K562 (cell line): Measurements from ENCODE around the gene GFI1. TPM values are rescaled to one million over a fixed set of nuclear protein-coding genes. Genes with fewer than 3 reads are reported as not detected.
"Not testable (repeated sequence)": the region's sequence is repeated elsewhere in the genome, so short reads cannot be mapped to it uniquely, and the experiment has no call there.

ENCODE experiments used
- ATAC-seq: fragments of 200-7000 bp; cut with Tn5 transposase; 3 replicates; pipeline ENCODE4 v1.9.1; 2020; ENCODE audit warnings: moderate library complexity
- BruUV-seq: library from RNA; stranded (reverse); fragments of 400-500 nt; replicated peaks from 2 replicates; lab custom pipeline; 2021; lab: Mats Ljungman, UMichigan
- CTCF ChIA-PET: fragments of 300-600 bp; formaldehyde crosslinking; extraction: SDS; loops from one replicate; lab custom pipeline; 2021; ENCODE audit warnings: low intra/inter-chr PET ratio; lab: Yijun Ruan, JAX
- POLR2A ChIA-PET: fragments of 300-600, 350-650 bp; sonication (Branson Sonifier 250); formaldehyde crosslinking; extraction: SDS; loops from one replicate; lab custom pipeline; 2021; ENCODE audit warnings: antibody characterized with exemption, inconsistent platforms; lab: Yijun Ruan, JAX
- DNase-seq, 4 experiments: peaks; one replicate each; pipeline versions ENCODE4 v3.0.0 to v3.0.0-alpha.2; 2011 to 2018; ENCODE audit warnings: low spot score in 3 of 4, mixed read lengths in 3 of 4; ENCODE audit errors: extremely low read depth in 1 of 4
- FAIRE-seq: peaks from 2 replicates; lab custom pipeline; 2011; peaks lifted over from hg19 to GRCh38; lab: Jason Lieb, UNC
- H2AFZ ChIP-seq: 2 replicates; pipeline ENCODE4 v1.6.0; 2011; ENCODE audit warnings: low read depth, low read length, control low read depth, inconsistent platforms
- H3K27ac ChIP-seq: fragments of 200-600 bp; 3 replicates; pipeline ENCODE4 v1.8.0; 2011; ENCODE audit warnings: low read depth, mild to moderate bottlenecking, control low read depth, inconsistent platforms, low read length, moderate library complexity, mixed read lengths; ENCODE audit errors: extremely low read depth
- H3K27me3 ChIP-seq, 2 experiments: fragments of 300-600 bp in 1 of 2; 2 replicates in 1 of 2; 3 replicates in 1 of 2; pipeline versions ENCODE4 v1.6.0 to v1.8.0; 2011; ENCODE audit warnings: inconsistent platforms in 2 of 2, low read length in 2 of 2, mild to moderate bottlenecking in 1 of 2, mixed read lengths in 1 of 2, moderate library complexity in 1 of 2; ENCODE audit not compliant: control insufficient read depth in 2 of 2, insufficient read depth in 2 of 2
- H3K36me3 ChIP-seq: fragments of 300-600 bp; 3 replicates; pipeline ENCODE4 v1.8.0; 2011; ENCODE audit warnings: mild to moderate bottlenecking, low read length, inconsistent platforms; ENCODE audit not compliant: control insufficient read depth, insufficient read depth
- H3K4me1 ChIP-seq, 2 experiments: fragments of 200-600 bp in 1 of 2; replicated peaks in 1 of 2; 2 replicates in 1 of 2; 3 replicates in 1 of 2; pipeline versions ENCODE4 v1.5.1 to v1.8.0; 2011; ENCODE audit warnings: inconsistent platforms in 2 of 2, low read length in 2 of 2, mild to moderate bottlenecking in 1 of 2, mixed read lengths in 1 of 2, moderate library complexity in 1 of 2; ENCODE audit not compliant: control insufficient read depth in 2 of 2, insufficient read depth in 2 of 2
- H3K4me2 ChIP-seq: 2 replicates; pipeline ENCODE4 v1.6.1; 2011; ENCODE audit warnings: low read length, control low read depth, inconsistent platforms, mixed read lengths; ENCODE audit not compliant: insufficient read depth
- H3K4me3 ChIP-seq: fragments of 200-600 bp; sonication (generic), shearing (Covaris generic); 2 replicates; pipeline ENCODE4 v1.5.1; 2016; ENCODE audit warnings: control low read depth, inconsistent platforms
- H3K79me2 ChIP-seq: fragments of 200-600 bp; 3 replicates; pipeline ENCODE4 v1.8.0; 2011; ENCODE audit warnings: low read length, inconsistent platforms; ENCODE audit not compliant: control insufficient read depth, insufficient read depth
- H3K9ac ChIP-seq, 2 experiments: 2 replicates each; pipeline versions ENCODE4 v1.6.0 to v1.6.1; 2011; ENCODE audit warnings: low read depth in 2 of 2, low read length in 2 of 2, control low read depth in 1 of 2, inconsistent platforms in 1 of 2, mild to moderate bottlenecking in 1 of 2, mixed read lengths in 1 of 2; ENCODE audit not compliant: insufficient read depth in 1 of 2
- H3K9me1 ChIP-seq: one replicate; pipeline ENCODE4 v1.6.0; 2011; ENCODE audit warnings: inconsistent platforms, mild to moderate bottlenecking, low read length, moderate library complexity; ENCODE audit not compliant: control insufficient read depth, insufficient read depth
- H3K9me3 ChIP-seq: replicated peaks from 2 replicates; pipeline ENCODE4 v1.5.1; 2011; ENCODE audit warnings: low read depth, low read length, inconsistent platforms; ENCODE audit not compliant: control insufficient read depth, insufficient read depth
- H4K20me1 ChIP-seq: replicated peaks from 2 replicates; pipeline ENCODE4 v1.6.1; 2011; ENCODE audit warnings: low read length, inconsistent platforms, mixed read lengths; ENCODE audit not compliant: control insufficient read depth, insufficient read depth
- NFIC ChIP-seq: fragments of 450-650 bp; IDR thresholded peaks from 2 replicates; pipeline ENCODE4 v1.6.1; 2017; ENCODE audit warnings: mild to moderate bottlenecking, inconsistent platforms
- SPI1 ChIP-seq: IDR thresholded peaks from 2 replicates; pipeline ENCODE4 v1.6.1; 2011; ENCODE audit warnings: low read depth, low read length, control low read depth, borderline replicate concordance
- TCFL5 ChIP-seq: fragments of 250-450 bp; sonication (Bioruptor Pico); conservative IDR thresholded peaks from 2 replicates; pipeline ENCODE4 v1.6.1; 2021; ENCODE audit warnings: mild to moderate bottlenecking, moderate library complexity, matching md5 sums
- TFAP4 ChIP-seq: sonication (generic); formaldehyde crosslinking; IDR thresholded peaks from 2 replicates; pipeline ENCODE4 v1.8.0; 2022; ENCODE audit warnings: missing genetic modification reagents, mild to moderate bottlenecking, moderate library complexity, borderline replicate concordance
- ZNF253 ChIP-seq: fragments of 250-450 bp; sonication (Bioruptor Pico); conservative IDR thresholded peaks from 2 replicates; pipeline ENCODE4 v1.6.1; 2021; ENCODE audit warnings: mild to moderate bottlenecking
- ZNF609 ChIP-seq: sonication (generic); formaldehyde crosslinking; IDR thresholded peaks from 2 replicates; pipeline ENCODE4 v1.8.1; 2023; ENCODE audit warnings: missing genetic modification reagents, mild to moderate bottlenecking, borderline replicate concordance
- WGBS: fragments of 100-300 bp; shearing (Covaris generic); methylation state at CpG from one replicate; pipeline ENCODE4 v1.1.6; 2016; ENCODE audit warnings: low coverage, mixed read lengths; ENCODE audit not compliant: insufficient coverage; ENCODE audit errors: missing lambda C conversion rate; 5-methylcytosine and 5-hydroxymethylcytosine counted together
- in situ Hi-C: fragments of 300-500 bp; cut with MboI; formaldehyde crosslinking; loops from 4 replicates; pipeline ENCODE4 v1.15.0; 2018; ENCODE audit warnings: inconsistent platforms, mixed read lengths
- intact Hi-C: fragments of 100-400 bp; cut with micrococcal nuclease; formaldehyde crosslinking; loops from 2 replicates; pipeline ENCODE4 v1.14.2; 2022
- polyA plus RNA-seq, 8 experiments: library from polyadenylated mRNA; depleted of rRNA in 4 of 8; stranded (reverse) in 5 of 8; unstranded in 3 of 8; fragments of >200 nt; fragmentation: Nextera tagmentation in 2 of 8; fragmentation: Illumina TruSeq in 1 of 8; extraction: Ambion mirVana in 2 of 8; extraction: Trizol in 1 of 8; gene quantifications; 2 replicates each; pipeline versions ENCODE4 v1.2.1 to v1.2.3, GENCODE V29; 2011 to 2014; ENCODE audit warnings: inconsistent platforms in 1 of 8, missing spikeins in 1 of 8
- total RNA-seq, 7 experiments: library from RNA; depleted of rRNA in 6 of 7; stranded (reverse); fragments of >200 nt in 6 of 7; fragmentation: Illumina TruSeq in 2 of 7; extraction: Trizol in 2 of 7; gene quantifications; 2 replicates each; pipeline versions ENCODE4 v1.2.1 to v1.2.3, GENCODE V29; 2011 to 2021; ENCODE audit warnings: low replicate concordance in 1 of 7

The GFI1 gene
- total and polyA plus RNA-seq, 9 of the 15 experiments (the other 6 are each of a cell fraction or from before 2014, with no cell fraction given) = 0.07 to 0.93 (median 0.46) TPM

- peak; percentile 57 for TF ChIP-seq NFIC
- H3K9me3 ChIP-seq, in situ Hi-C loops, CTCF ChIA-PET, H3K9me1 ChIP-seq, H3K9ac ChIP-seq, POLR2A ChIA-PET, H4K20me1 ChIP-seq, H3K4me2 ChIP-seq, intact Hi-C loops, DNase-seq, H3K4me1 ChIP-seq, H3K36me3 ChIP-seq, H3K79me2 ChIP-seq, H3K27ac ChIP-seq, H2AFZ ChIP-seq, ATAC-seq, H3K27me3 ChIP-seq, FAIRE-seq, H3K4me3 ChIP-seq, BruUV-seq: not testable (repeated sequence)
- 86% methylated on average over 9 of the region's 9 CpGs for whole genome bisulfite sequencing
These were observed 38.3 kb upstream of the GFI1 start for GRCh38 chr1:92524944-92525590.

- H3K27me3 ChIP-seq = no peaks in the 10 kb centered on the region
- in situ Hi-C loops (no loop called here), intact Hi-C loops (no loop called here)
- BruUV-seq = no TSS peak
- DNase-seq = no peak
- CTCF ChIA-PET = no interaction called here
- no peaks in the 10 kb centered on the region for H3K36me3 ChIP-seq
- H3K27ac ChIP-seq = no peak overlapping the region
- 59% methylated on average over 2 of the region's 2 CpGs for WGBS
- H3K4me1 ChIP-seq = peaks cover 0 to 10% of the 10 kb centered on the region in 2 experiments; a peak in 2 of 5 replicates
- H3K9me3 ChIP-seq = no peaks in the 10 kb centered on the region
- H4K20me1 ChIP-seq = no peaks in the 10 kb centered on the region
- no peak for FAIRE-seq
- no peaks in the 10 kb centered on the region for H3K9me1 ChIP-seq
- TF ChIP-seq SPI1 (peak; percentile 56; the same call in 1 of the 2 replicates), TFAP4 (CRISPR knock-in tag) (no peak), ZNF253 (CRISPR knock-in tag) (no peak), ZNF609 (CRISPR knock-in tag) (no peak), TCFL5 (CRISPR knock-in tag) (no peak)
- no peak for ATAC-seq
- no peak overlapping the region for H3K4me2 ChIP-seq
- POLR2A ChIA-PET = no interaction called here
- no peak overlapping the region for H2AFZ ChIP-seq
- H3K9ac ChIP-seq = no peak overlapping the region
- no peaks in the 10 kb centered on the region for H3K79me2 ChIP-seq
- H3K4me3 ChIP-seq = no peak overlapping the region
These were observed 32.3 kb upstream of the GFI1 start for GRCh38 chr1:92519043-92519442.
